ENCODE measurements around the gene KCNH4.

DNA sequence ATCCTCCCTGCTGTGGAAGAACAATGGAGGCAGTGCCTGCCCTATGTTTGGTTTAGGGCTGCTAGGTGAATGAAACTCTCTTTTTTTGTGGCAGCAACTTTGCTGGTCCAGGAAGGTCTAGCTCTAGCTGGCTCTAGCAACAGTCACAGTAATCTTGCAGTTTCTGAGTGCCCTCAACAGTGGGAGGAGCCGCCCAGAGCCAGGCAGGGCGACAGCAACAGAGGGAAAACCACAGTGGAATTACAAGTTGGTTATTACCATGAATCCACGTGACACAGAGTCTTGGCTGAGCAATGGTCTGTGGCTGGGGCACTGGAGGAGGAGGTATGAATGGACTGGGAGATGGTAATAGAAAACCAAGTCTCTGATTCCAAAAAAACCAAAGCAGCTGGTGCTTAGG lies 48.0 kb downstream of the KCNH4 start:
- TF ChIP-seq ELF4 (CRISPR knock-in tag; IDR thresholded peaks at IDR 0.05) = no peak
- TF ChIP-seq, protein P1, sequence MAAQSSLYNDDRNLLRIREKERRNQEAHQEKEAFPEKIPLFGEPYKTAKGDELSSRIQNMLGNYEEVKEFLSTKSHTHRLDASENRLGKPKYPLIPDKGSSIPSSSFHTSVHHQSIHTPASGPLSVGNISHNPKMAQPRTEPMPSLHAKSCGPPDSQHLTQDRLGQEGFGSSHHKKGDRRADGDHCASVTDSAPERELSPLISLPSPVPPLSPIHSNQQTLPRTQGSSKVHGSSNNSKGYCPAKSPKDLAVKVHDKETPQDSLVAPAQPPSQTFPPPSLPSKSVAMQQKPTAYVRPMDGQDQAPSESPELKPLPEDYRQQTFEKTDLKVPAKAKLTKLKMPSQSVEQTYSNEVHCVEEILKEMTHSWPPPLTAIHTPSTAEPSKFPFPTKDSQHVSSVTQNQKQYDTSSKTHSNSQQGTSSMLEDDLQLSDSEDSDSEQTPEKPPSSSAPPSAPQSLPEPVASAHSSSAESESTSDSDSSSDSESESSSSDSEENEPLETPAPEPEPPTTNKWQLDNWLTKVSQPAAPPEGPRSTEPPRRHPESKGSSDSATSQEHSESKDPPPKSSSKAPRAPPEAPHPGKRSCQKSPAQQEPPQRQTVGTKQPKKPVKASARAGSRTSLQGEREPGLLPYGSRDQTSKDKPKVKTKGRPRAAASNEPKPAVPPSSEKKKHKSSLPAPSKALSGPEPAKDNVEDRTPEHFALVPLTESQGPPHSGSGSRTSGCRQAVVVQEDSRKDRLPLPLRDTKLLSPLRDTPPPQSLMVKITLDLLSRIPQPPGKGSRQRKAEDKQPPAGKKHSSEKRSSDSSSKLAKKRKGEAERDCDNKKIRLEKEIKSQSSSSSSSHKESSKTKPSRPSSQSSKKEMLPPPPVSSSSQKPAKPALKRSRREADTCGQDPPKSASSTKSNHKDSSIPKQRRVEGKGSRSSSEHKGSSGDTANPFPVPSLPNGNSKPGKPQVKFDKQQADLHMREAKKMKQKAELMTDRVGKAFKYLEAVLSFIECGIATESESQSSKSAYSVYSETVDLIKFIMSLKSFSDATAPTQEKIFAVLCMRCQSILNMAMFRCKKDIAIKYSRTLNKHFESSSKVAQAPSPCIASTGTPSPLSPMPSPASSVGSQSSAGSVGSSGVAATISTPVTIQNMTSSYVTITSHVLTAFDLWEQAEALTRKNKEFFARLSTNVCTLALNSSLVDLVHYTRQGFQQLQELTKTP (IDR thresholded peaks at IDR 0.05; ENCODE audit: low read depth in 1 of 2, partially characterized antibody in 2 of 2) = no peak
- no peak for TF ChIP-seq ZNF274 (IDR thresholded peaks at IDR 0.05; ENCODE audit: borderline replicate concordance, low read depth, low read length)
- TF ChIP-seq, protein P2, sequence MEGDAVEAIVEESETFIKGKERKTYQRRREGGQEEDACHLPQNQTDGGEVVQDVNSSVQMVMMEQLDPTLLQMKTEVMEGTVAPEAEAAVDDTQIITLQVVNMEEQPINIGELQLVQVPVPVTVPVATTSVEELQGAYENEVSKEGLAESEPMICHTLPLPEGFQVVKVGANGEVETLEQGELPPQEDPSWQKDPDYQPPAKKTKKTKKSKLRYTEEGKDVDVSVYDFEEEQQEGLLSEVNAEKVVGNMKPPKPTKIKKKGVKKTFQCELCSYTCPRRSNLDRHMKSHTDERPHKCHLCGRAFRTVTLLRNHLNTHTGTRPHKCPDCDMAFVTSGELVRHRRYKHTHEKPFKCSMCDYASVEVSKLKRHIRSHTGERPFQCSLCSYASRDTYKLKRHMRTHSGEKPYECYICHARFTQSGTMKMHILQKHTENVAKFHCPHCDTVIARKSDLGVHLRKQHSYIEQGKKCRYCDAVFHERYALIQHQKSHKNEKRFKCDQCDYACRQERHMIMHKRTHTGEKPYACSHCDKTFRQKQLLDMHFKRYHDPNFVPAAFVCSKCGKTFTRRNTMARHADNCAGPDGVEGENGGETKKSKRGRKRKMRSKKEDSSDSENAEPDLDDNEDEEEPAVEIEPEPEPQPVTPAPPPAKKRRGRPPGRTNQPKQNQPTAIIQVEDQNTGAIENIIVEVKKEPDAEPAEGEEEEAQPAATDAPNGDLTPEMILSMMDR (IDR thresholded peaks at IDR 0.05 in 2 of 3, conservative IDR thresholded peaks at IDR 0.05 in 1 of 3; ENCODE audit: insufficient read depth in 2 of 3, low read depth in 1 of 3, low read length in 3 of 3) = no peak
- no peak for TF ChIP-seq CREM (IDR thresholded peaks at IDR 0.05; ENCODE audit: low read depth)
- no peak for TF ChIP-seq CREB1 (IDR thresholded peaks at IDR 0.05)
- TF ChIP-seq CREB1 (CRISPR knock-in tag; IDR thresholded peaks at IDR 0.05) = no peak

Measured in K562 (cell line).